GM23338 (cell line): Measurements from ENCODE around the gene ZGPAT. TPM values are rescaled to one million over a fixed set of nuclear protein-coding genes. Genes with fewer than 3 reads are reported as not detected.

ENCODE experiments used
- ATAC-seq: fragments of 200-7000 bp; cut with Tn5 transposase; 3 replicates; pipeline ENCODE4 v1.9.1; 2020
- DNase-seq: peaks from one replicate; pipeline ENCODE4 v3.0.0-alpha.2; 2015; ENCODE audit warnings: low spot score
- H2AFZ ChIP-seq: fragments of 200-600 bp; sonication (generic); 2 replicates; pipeline ENCODE4 v1.8.0; 2016; ENCODE audit warnings: antibody characterized with exemption, mild to moderate bottlenecking, moderate library complexity
- H3F3A ChIP-seq: fragments of 200-600 bp; sonication (generic); replicated peaks from 2 replicates; pipeline ENCODE4 v1.8.0; 2017; ENCODE audit warnings: antibody characterized with exemption, mixed run types, low read depth
- H3K27ac ChIP-seq: fragments of 200-600 bp; sonication (generic); 2 replicates; pipeline ENCODE4 v1.6.1; 2016; ENCODE audit warnings: low read depth
- H3K27me3 ChIP-seq: fragments of 200-600 bp; sonication (generic); 2 replicates; pipeline ENCODE4 v1.8.0; 2016; ENCODE audit warnings: mild to moderate bottlenecking, mixed run types, moderate library complexity; ENCODE audit not compliant: insufficient read depth
- H3K36me3 ChIP-seq: fragments of 200-600 bp; sonication (generic); 2 replicates; pipeline ENCODE4 v1.8.0; 2016; ENCODE audit warnings: mild to moderate bottlenecking; ENCODE audit not compliant: insufficient read depth
- H3K4me1 ChIP-seq: fragments of 200-600 bp; sonication (generic); 2 replicates; pipeline ENCODE4 v1.8.0; 2016; ENCODE audit warnings: mild to moderate bottlenecking, moderate library complexity; ENCODE audit not compliant: insufficient read depth
- H3K4me2 ChIP-seq: fragments of 200-600 bp; sonication (generic); 2 replicates; pipeline ENCODE4 v1.7.1; 2017; ENCODE audit warnings: mixed run types
- H3K4me3 ChIP-seq: fragments of 200-600 bp; sonication (generic); 2 replicates; pipeline ENCODE4 v1.6.1; 2016; ENCODE audit warnings: mixed run types
- H3K79me2 ChIP-seq: fragments of 200-600 bp; sonication (generic); replicated peaks from 2 replicates; pipeline ENCODE4 v1.8.0; 2017; ENCODE audit warnings: mild to moderate bottlenecking; ENCODE audit not compliant: insufficient read depth
- H3K9me2 ChIP-seq: fragments of 200-600 bp; sonication (generic); 2 replicates; pipeline ENCODE4 v1.8.0; 2017; ENCODE audit not compliant: insufficient read depth
- H4K20me1 ChIP-seq: fragments of 200-600 bp; sonication (generic); replicated peaks from 2 replicates; pipeline ENCODE4 v1.8.0; 2017; ENCODE audit warnings: mild to moderate bottlenecking; ENCODE audit not compliant: insufficient read depth
- H3K27ac Mint-ChIP-seq: 2 replicates; pipeline ENCODE4 v1.8.0; 2020; ENCODE audit warnings: inconsistent platforms, mild to moderate bottlenecking, moderate library complexity, mixed read lengths
- H3K27me3 Mint-ChIP-seq: 3 replicates; pipeline ENCODE4 v1.8.0; 2022; ENCODE audit warnings: low read depth, mild to moderate bottlenecking, moderate library complexity, mixed read lengths, inconsistent platforms; ENCODE audit not compliant: insufficient read depth, poor library complexity
- H3K36me3 Mint-ChIP-seq: 3 replicates; pipeline ENCODE4 v1.8.0; 2021; ENCODE audit warnings: low read depth, mild to moderate bottlenecking, inconsistent platforms, moderate library complexity, mixed read lengths
- H3K4me1 Mint-ChIP-seq: 3 replicates; pipeline ENCODE4 v1.8.0; 2020; ENCODE audit warnings: mild to moderate bottlenecking, inconsistent platforms, mixed read lengths
- H3K4me3 Mint-ChIP-seq: 3 replicates; pipeline ENCODE4 v1.8.0; 2021; ENCODE audit warnings: moderate library complexity, mild to moderate bottlenecking, inconsistent platforms, mixed read lengths
- H3K9me3 Mint-ChIP-seq: 3 replicates; pipeline ENCODE4 v1.8.0; 2020; ENCODE audit warnings: moderate library complexity, mild to moderate bottlenecking, inconsistent platforms, mixed read lengths
- CREB1 ChIP-seq: fragments of 250-450 bp; sonication (Bioruptor Pico); IDR thresholded peaks from 2 replicates; pipeline ENCODE4 v1.5.0; 2020; ENCODE audit warnings: low read depth, mild to moderate bottlenecking, moderate library complexity
- EZH2 ChIP-seq: fragments of 200-600 bp; sonication (generic); IDR thresholded peaks from one replicate; pipeline ENCODE4 v1.8.0; 2017; ENCODE audit warnings: antibody characterized with exemption, mild to moderate bottlenecking, low read depth; ENCODE audit not compliant: unreplicated experiment
- EZH2phosphoT487 ChIP-seq: fragments of 200-600 bp; sonication (generic); IDR thresholded peaks from one replicate; pipeline ENCODE4 v1.8.1; 2018; ENCODE audit warnings: antibody characterized with exemption; ENCODE audit not compliant: unreplicated experiment
- POLR2AphosphoS5 ChIP-seq: IDR thresholded peaks from 2 replicates; pipeline ENCODE4 v1.6.1; 2016; ENCODE audit warnings: antibody characterized with exemption, low read depth
- STAT1 ChIP-seq: IDR thresholded peaks from one replicate; pipeline ENCODE4 v1.6.1; 2016; ENCODE audit warnings: antibody characterized with exemption; ENCODE audit not compliant: unreplicated experiment
- ZNF114 ChIP-seq: fragments of 250-450 bp; sonication (Bioruptor Pico); IDR thresholded peaks from 2 replicates; pipeline ENCODE4 v1.5.0; 2020; ENCODE audit warnings: mild to moderate bottlenecking, moderate library complexity
- ZNF331 ChIP-seq: fragments of 250-450 bp; sonication (Bioruptor Pico); IDR thresholded peaks from 2 replicates; pipeline ENCODE4 v1.5.0; 2020; ENCODE audit warnings: low read depth, mild to moderate bottlenecking, moderate library complexity
- polyA plus RNA-seq: library from polyadenylated mRNA; unstranded; fragments of >200 nt; fragmentation: Nextera tagmentation; extraction: Ambion mirVana; gene quantifications from 2 replicates; pipeline ENCODE4 v1.2.1, GENCODE V29; 2016
- total RNA-seq: library from RNA; depleted of rRNA; stranded (reverse); fragments of >200 nt; shearing (Covaris generic); gene quantifications from 2 replicates; pipeline ENCODE4 v1.2.3, GENCODE V29; 2014
- TF ChIP-seq, protein P1 (sequence below): IDR thresholded peaks from one replicate; pipeline ENCODE4 v1.6.1; 2018; ENCODE audit warnings: antibody characterized with exemption; ENCODE audit not compliant: unreplicated experiment
- TF ChIP-seq, protein P2 (sequence below): fragments of 250-450 bp; sonication (Bioruptor Pico); IDR thresholded peaks from 2 replicates; pipeline ENCODE4 v1.5.0; 2020; ENCODE audit warnings: mild to moderate bottlenecking, moderate library complexity
- TF ChIP-seq, protein P3 (sequence below), 2 experiments: fragments of 200-600 bp in 1 of 2; sonication (generic) in 1 of 2; conservative IDR thresholded peaks; 2 replicates each; pipeline versions ENCODE4 v1.5.1 to v1.6.1; 2016 to 2017; ENCODE audit warnings: antibody characterized with exemption in 2 of 2, low read depth in 2 of 2, mild to moderate bottlenecking in 2 of 2, moderate library complexity in 1 of 2

The ZGPAT gene
- total and polyA plus RNA-seq, 2 experiments from 2014 or later = 25.0 to 39.2 TPM

DNA sequence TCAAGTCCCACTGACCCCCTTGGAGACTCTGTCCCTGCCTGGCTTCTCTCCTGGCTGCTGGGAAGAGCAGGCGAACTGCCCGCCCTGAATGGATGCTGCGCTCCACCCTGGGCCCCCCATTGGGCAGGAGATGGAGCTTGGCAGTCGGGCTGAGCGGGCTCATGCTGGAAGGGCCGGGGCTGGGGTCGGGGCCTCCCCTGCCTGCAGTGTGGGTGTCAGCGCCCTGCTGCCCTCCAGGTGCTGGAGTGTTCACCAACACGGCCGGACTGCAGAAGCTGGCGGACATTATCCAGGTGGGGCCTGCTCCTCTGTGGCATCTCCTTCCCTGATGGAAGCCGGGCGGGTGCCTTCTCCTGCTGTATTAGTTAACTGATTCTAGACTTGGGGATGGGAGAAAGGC is 27.4 kb upstream of the ZGPAT start:
- Mint-ChIP-seq H3K27ac (no peak overlapping the region), H3K4me3 (no peak overlapping the region), H3K27me3 (peaks cover 8% of the 10 kb centered on the region), H3K4me1 (no peaks in the 10 kb centered on the region), H3K36me3 (peaks cover 20% of the 10 kb centered on the region), H3K9me3 (no peaks in the 10 kb centered on the region)
- no peak for ATAC-seq
- Histone ChIP-seq H3K9me2 (no peaks in the 10 kb centered on the region), H3K27me3 (no peaks in the 10 kb centered on the region), H2AFZ (no peak overlapping the region), H3K4me2 (no peak overlapping the region), H3F3A (no peaks in the 10 kb centered on the region), H3K27ac (no peak overlapping the region), H3K4me3 (no peak overlapping the region), H3K4me1 (no peaks in the 10 kb centered on the region), H3K79me2 (no peaks in the 10 kb centered on the region), H3K36me3 (no peaks in the 10 kb centered on the region), H4K20me1 (no peaks in the 10 kb centered on the region)
- TF ChIP-seq CREB1 (CRISPR knock-in tag) (no peak), POLR2AphosphoS5 (no peak)
- no peak for DNase-seq

DNA sequence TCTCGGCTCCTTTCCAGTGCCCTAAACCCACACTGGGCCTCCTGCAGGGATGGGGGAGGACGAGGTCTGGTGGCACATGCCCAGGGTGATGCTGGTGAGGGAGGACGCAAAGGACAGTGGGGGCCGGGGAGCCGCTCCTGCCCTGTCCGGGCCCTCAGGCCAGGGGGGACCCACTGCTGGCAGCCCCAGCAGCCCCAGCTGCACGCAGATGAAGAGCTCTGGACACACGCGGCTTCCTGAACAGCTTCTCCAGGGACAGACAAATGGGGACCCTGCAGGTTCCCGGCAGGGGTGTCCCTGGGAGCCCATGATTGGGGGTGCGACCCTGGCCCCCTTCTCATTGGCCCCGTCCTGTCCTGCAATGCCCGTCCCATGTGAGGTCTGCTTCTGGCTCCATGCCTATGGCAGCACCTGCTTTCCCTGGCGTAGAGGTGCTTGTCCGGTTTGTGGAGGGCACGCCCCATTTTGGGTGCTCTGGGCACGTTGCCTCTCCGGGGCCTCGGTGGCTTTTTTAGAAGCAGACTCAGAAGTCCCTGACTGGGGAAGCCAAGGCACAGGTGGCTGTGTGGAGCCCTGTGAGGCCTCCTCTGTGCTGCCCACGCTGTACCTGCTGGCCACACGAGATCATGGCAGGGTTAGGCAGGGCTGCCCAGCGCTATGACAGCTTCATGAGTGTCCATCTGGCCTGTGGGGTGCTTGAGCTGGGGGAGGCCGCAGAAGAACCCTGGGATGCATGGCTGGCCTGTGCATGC is 26.8 kb upstream of the ZGPAT start:
- no peak overlapping the region for H2AFZ ChIP-seq
- no peak overlapping the region for H3K4me2 ChIP-seq
- DNase-seq (no peak), ATAC-seq (no peak)
- no peaks in the 10 kb centered on the region for H3K36me3 ChIP-seq
- H3K27ac Mint-ChIP-seq = no peak overlapping the region
- no peak overlapping the region for H3K27ac ChIP-seq
- no peaks in the 10 kb centered on the region for H3K79me2 ChIP-seq
- H3K4me1 ChIP-seq = no peaks in the 10 kb centered on the region
- no peaks in the 10 kb centered on the region for H3K9me3 Mint-ChIP-seq
- H3K36me3 Mint-ChIP-seq = peaks cover 14% of the 10 kb centered on the region; the same call in 2 of the 3 replicates
- H3K27me3 Mint-ChIP-seq = peaks cover 8% of the 10 kb centered on the region
- no peaks in the 10 kb centered on the region for H3K9me2 ChIP-seq
- H3K4me3 ChIP-seq = no peak overlapping the region
- no peaks in the 10 kb centered on the region for H3K4me1 Mint-ChIP-seq
- no peaks in the 10 kb centered on the region for H4K20me1 ChIP-seq
- no peaks in the 10 kb centered on the region for H3F3A ChIP-seq
- H3K27me3 ChIP-seq = no peaks in the 10 kb centered on the region
- H3K4me3 Mint-ChIP-seq = no peak overlapping the region
- TF ChIP-seq ZNF114 = no peak
- TF ChIP-seq, protein P1, sequence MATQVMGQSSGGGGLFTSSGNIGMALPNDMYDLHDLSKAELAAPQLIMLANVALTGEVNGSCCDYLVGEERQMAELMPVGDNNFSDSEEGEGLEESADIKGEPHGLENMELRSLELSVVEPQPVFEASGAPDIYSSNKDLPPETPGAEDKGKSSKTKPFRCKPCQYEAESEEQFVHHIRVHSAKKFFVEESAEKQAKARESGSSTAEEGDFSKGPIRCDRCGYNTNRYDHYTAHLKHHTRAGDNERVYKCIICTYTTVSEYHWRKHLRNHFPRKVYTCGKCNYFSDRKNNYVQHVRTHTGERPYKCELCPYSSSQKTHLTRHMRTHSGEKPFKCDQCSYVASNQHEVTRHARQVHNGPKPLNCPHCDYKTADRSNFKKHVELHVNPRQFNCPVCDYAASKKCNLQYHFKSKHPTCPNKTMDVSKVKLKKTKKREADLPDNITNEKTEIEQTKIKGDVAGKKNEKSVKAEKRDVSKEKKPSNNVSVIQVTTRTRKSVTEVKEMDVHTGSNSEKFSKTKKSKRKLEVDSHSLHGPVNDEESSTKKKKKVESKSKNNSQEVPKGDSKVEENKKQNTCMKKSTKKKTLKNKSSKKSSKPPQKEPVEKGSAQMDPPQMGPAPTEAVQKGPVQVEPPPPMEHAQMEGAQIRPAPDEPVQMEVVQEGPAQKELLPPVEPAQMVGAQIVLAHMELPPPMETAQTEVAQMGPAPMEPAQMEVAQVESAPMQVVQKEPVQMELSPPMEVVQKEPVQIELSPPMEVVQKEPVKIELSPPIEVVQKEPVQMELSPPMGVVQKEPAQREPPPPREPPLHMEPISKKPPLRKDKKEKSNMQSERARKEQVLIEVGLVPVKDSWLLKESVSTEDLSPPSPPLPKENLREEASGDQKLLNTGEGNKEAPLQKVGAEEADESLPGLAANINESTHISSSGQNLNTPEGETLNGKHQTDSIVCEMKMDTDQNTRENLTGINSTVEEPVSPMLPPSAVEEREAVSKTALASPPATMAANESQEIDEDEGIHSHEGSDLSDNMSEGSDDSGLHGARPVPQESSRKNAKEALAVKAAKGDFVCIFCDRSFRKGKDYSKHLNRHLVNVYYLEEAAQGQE = no peak
- TF ChIP-seq, protein P2, sequence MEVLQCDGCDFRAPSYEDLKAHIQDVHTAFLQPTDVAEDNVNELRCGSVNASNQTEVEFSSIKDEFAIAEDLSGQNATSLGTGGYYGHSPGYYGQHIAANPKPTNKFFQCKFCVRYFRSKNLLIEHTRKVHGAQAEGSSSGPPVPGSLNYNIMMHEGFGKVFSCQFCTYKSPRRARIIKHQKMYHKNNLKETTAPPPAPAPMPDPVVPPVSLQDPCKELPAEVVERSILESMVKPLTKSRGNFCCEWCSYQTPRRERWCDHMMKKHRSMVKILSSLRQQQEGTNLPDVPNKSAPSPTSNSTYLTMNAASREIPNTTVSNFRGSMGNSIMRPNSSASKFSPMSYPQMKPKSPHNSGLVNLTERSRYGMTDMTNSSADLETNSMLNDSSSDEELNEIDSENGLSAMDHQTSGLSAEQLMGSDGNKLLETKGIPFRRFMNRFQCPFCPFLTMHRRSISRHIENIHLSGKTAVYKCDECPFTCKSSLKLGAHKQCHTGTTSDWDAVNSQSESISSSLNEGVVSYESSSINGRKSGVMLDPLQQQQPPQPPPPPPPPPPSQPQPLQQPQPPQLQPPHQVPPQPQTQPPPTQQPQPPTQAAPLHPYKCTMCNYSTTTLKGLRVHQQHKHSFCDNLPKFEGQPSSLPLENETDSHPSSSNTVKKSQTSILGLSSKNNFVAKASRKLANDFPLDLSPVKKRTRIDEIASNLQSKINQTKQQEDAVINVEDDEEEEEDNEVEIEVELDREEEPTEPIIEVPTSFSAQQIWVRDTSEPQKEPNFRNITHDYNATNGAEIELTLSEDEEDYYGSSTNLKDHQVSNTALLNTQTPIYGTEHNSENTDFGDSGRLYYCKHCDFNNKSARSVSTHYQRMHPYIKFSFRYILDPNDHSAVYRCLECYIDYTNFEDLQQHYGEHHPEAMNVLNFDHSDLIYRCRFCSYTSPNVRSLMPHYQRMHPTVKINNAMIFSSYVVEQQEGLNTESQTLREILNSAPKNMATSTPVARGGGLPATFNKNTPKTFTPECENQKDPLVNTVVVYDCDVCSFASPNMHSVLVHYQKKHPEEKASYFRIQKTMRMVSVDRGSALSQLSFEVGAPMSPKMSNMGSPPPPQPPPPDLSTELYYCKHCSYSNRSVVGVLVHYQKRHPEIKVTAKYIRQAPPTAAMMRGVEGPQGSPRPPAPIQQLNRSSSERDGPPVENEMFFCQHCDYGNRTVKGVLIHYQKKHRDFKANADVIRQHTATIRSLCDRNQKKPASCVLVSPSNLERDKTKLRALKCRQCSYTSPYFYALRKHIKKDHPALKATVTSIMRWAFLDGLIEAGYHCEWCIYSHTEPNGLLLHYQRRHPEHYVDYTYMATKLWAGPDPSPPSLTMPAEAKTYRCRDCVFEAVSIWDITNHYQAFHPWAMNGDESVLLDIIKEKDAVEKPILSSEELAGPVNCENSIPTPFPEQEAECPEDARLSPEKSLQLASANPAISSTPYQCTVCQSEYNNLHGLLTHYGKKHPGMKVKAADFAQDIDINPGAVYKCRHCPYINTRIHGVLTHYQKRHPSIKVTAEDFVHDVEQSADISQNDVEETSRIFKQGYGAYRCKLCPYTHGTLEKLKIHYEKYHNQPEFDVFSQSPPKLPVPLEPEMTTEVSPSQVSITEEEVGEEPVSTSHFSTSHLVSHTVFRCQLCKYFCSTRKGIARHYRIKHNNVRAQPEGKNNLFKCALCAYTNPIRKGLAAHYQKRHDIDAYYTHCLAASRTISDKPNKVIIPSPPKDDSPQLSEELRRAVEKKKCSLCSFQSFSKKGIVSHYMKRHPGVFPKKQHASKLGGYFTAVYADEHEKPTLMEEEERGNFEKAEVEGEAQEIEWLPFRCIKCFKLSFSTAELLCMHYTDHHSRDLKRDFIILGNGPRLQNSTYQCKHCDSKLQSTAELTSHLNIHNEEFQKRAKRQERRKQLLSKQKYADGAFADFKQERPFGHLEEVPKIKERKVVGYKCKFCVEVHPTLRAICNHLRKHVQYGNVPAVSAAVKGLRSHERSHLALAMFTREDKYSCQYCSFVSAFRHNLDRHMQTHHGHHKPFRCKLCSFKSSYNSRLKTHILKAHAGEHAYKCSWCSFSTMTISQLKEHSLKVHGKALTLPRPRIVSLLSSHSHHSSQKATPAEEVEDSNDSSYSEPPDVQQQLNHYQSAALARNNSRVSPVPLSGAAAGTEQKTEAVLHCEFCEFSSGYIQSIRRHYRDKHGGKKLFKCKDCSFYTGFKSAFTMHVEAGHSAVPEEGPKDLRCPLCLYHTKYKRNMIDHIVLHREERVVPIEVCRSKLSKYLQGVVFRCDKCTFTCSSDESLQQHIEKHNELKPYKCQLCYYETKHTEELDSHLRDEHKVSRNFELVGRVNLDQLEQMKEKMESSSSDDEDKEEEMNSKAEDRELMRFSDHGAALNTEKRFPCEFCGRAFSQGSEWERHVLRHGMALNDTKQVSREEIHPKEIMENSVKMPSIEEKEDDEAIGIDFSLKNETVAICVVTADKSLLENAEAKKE (CRISPR knock-in tag) = no peak
- TF ChIP-seq CREB1 (CRISPR knock-in tag) = no peak
- TF ChIP-seq, protein P3, sequence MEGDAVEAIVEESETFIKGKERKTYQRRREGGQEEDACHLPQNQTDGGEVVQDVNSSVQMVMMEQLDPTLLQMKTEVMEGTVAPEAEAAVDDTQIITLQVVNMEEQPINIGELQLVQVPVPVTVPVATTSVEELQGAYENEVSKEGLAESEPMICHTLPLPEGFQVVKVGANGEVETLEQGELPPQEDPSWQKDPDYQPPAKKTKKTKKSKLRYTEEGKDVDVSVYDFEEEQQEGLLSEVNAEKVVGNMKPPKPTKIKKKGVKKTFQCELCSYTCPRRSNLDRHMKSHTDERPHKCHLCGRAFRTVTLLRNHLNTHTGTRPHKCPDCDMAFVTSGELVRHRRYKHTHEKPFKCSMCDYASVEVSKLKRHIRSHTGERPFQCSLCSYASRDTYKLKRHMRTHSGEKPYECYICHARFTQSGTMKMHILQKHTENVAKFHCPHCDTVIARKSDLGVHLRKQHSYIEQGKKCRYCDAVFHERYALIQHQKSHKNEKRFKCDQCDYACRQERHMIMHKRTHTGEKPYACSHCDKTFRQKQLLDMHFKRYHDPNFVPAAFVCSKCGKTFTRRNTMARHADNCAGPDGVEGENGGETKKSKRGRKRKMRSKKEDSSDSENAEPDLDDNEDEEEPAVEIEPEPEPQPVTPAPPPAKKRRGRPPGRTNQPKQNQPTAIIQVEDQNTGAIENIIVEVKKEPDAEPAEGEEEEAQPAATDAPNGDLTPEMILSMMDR (conservative IDR thresholded peaks at IDR 0.05; ENCODE audit: low read depth in 2 of 2) = no peak
- no peak for TF ChIP-seq EZH2
- TF ChIP-seq STAT1 = no peak
- no peak for TF ChIP-seq ZNF331 (CRISPR knock-in tag)
- TF ChIP-seq EZH2phosphoT487 = no peak
